NCI-H1092 (cell line): ENCODE results near the gene CLEC7A.
A peak's percentile ranks its signal among the peaks of the same experiment; 100 is the strongest.

Source experiments
- DNase-seq: peaks from one replicate; lab custom pipeline; 2025; lab: John Stamatoyannopoulos, UW

The CLEC7A gene

DNA sequence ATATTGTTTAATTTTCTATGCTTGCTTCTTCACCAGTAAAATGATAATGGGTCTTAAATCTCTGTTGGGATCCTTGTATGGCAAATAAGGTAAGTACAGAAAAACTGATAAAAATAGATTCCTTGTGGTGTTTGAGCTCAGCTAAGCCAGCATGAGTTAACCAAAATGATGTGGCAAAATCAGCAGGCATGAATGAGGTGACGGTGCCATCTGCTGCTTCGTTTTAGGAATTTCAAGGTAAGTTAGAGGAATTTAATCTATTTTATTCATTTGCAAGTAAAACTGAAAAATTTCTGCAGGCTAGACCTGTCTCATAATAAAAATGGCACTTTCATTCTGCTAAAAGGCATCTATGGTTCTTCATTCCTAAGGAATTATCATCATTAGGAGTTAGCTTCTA, 10.0 kb upstream of the CLEC7A start:
- no peak for DNase-seq

DNA sequence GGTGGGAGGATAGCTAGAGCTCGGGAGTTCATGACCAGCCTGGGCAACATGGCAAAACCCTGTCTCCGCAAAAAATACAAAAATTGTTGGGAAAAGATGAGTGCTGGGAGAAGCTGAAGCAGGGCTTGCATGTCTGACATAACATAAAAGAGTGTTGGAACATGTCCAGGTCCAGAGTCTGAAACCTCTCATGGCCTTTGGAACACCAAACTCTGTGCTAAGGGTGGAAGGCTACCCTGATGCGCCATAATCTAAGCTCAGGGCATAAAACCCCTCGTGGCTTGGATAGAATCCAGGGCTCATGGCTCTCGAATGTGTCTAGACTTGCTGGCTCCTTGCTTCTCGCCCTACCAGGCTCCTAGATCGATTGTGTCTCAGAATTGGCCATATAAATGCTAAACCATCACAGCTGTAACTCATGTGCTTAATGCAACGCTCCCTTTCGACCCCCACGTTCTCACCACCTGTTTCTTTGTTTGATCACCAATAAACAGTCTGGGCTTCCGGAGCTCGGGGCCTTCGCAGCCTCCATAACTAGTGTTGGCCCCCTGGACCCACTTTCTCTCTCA, 6.7 kb upstream of the CLEC7A start:
- peak; percentile 8 for DNase-seq

DNA sequence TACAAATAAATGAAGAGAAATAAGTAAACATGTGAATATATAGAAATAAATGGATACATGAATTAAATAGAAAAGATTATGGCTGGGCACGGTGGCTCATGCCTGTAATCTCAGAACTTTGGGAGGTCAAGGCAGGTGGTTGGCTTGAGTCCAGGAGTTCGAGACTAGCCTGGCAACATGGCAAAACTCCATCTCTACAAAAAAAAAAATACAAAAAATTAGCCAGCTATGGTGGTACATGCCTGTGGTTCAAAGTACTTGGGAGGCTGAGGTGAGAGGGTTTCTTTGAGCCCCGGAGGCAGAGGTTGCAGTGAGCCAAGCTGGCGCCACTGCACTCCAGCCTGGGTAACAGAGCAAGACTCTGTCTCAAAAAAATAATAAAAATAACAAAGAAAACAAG, 5.1 kb upstream of the CLEC7A start:
- DNase-seq = no peak

DNA sequence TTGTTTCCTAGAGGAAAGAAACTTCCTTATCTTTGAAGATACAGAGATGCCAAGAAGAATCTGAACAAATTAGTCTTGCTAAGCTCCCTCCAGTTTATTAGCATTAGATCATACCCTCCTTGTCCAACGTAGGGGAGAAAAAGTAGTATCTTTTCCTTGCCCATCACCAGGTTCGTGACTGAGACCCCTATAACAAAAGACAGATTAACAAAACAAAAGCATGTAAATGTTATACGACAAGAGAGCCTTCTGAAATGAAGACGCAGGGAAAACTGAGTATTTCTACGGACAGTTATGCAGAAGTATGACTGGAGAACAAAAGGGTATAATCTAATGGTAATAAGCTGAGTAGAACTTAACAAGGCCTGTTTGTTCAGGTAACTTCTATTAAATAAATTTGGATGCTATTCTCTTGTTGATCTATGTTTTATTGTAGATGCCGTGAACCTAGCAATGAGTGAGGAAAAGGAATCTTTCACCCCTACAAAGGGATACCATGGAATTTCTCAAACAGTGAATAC, 2.9 kb upstream of the CLEC7A start:
- DNase-seq = no peak

DNA sequence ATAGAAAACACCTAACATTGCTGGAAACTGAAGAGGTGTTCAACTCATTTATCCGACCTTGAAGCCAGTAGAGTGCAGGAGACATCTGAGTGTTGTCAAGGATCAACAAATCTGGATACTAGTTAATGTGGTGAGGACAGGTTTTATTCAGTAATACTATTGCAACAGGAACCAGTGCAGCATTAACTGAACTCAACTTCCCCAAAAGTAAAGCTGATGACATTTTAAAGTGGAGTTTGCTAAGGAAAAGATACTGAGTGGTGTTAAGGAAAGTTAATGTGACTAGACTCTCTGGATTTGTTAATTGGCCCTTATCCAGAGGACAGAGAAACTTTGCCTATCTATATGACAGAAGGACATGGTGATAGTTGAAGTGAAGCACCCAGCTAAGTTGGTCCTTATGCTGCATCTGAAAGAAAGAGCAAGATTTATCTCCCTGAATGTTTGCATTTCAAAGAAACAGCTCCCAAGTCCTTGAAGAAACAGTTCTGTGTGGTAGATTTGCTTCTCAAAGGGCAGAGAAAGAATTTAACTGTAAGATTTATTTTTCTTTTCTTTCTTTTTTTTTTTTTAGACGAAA, 1.2 kb upstream of the CLEC7A start:
- no peak for DNase-seq

DNA sequence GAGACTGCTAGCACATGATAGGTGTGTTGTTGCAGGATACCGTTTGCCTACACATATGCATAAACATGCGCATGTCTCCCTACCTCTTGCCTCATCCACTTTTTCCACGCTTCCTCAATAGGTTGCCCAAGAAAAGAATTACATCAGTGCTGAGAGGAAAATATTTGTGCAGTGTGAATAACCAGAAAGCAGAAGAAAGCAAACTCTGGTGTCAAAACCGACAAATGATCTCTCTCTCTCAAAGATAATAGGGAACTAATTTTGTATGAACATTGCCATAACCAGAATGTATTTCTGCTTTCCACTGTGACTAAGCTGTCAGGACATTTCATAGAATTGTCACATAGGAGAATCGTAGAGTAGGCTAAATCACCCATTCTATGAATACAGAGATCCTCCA, 1.3 kb downstream of the CLEC7A start:
- DNase-seq = no peak

DNA sequence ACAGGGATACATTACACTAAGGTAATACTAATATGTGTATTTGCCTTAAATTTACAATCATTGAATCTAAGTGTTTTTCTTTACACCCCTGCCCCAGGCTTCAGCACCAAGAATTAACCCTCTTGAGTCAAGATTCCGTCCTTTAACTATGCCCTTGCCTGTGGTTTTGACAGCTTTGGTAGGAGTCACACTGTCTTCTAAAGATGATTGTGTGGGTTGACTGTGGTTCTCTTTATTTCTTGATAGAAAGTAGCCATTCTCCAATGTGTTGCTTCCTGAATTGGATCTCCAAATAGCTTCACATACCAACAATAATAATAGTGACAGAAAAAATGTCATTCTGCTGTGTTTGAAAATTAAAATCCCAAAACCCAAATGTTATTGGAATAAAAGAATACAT, 3.6 kb downstream of the CLEC7A start:
- DNase-seq = no peak

DNA sequence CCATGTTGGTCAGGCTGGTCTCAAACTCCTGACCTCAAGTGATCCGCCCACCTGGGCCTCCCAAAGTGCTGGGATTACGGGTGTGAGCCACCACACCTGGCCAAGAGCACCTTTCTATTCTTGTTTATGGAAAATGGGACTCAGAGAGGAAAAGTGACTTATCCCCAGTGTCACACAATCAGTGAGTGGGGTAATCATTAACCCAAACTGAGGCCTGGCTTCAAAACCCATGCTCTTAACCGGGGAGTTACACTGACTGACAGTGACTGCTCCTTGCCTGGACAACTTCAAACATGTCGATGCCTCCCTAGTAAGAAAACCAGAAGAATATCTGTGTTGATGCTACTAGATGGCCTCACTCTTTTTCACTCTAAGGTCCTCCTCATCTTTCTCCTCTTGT, 7.3 kb downstream of the CLEC7A start:
- no peak for DNase-seq

DNA sequence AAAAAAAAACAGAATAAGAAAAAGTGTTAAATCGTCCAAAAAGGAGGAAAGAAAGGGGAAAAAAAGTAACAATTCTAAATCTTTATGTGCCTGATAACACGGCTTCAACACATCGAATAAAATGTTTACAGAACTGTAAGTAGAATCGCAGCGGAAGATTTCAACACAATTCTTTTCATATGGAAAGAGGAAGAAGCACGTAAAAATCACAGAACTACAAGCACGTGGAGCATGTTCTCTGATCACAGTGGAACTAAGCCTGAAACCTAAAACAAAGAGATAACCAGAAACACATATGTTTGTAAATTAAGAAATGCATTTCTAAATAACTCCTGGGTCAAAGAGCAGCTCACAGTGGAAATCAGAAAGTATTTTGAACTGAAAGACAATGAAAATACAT, 8.7 kb downstream of the CLEC7A start:
- no peak for DNase-seq

DNA sequence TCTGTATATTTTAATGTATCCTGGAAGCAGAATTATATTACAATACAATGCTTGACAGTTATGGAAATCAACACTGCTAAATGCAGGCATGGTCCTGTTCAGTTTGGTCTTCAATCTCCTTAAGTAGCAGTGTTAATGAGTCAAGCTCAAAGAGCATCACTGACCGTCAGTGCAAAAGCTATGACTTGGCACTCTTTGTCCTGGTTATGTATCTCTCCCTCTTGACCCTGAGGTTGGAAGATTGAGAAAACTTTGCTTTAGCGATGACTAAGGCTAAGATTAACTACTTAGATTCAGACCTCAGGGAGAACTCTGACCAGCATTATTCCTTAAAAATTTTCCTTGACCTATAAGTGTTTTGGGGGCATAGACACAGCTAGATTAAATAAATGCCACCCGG, 10.9 kb downstream of the CLEC7A start:
- DNase-seq = no peak

DNA sequence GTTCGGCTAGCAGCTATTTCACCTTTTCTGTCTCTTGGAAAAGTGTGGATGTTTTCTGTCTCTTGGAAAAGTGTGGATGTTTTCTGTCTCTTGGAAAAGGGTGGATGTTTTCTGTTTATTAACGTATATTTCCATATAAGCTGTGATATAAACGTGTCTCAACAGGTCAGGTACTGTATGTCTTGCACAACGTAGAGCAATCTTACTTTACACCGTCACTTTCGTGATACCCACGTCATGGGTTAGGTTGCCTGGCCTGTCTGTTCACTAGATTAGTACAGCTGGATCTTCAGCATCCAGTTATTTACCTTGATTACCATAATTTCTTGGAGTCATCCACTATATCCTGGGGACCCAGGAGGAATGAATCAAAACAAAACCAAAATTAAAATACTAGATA, 14.1 kb downstream of the CLEC7A start:
- no peak for DNase-seq

DNA sequence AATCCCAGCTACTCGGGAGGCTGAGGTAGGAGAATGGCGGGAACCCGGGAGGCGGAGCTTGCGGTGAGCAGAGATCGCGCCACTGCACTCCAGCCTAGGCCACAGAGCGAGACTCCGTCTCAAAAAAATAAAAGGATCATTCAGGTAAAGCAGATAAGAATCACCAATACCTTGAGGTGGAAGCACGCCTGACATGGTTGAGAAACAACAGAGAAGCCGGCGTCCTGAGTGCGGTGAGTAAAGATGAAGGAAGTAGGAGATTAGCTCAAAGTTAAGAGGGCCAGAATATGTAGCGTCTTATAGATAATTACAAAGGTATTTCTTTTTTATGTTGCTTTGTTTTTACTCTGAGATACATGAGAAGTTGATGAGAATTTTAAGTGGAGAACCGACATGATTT, 14.7 kb downstream of the CLEC7A start:
- no peak for DNase-seq

DNA sequence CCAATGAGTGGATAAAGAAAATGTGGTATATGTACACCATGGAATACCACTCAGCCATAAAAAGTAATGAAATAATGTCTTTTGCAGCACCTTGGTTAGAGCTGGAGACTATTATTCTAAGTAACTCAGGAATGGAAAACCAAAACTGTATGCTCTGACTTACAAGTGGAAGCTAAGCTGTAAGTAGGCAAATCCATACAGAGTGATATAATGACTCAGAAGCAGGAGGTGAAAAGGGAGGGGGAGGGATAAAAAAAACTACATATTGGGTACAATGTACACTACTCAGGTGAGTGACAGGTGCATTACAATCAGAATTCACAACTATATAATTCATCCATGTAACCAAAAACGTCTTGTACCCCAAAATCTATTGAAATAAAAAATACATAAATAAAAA, 16.1 kb downstream of the CLEC7A start:
- no peak for DNase-seq

DNA sequence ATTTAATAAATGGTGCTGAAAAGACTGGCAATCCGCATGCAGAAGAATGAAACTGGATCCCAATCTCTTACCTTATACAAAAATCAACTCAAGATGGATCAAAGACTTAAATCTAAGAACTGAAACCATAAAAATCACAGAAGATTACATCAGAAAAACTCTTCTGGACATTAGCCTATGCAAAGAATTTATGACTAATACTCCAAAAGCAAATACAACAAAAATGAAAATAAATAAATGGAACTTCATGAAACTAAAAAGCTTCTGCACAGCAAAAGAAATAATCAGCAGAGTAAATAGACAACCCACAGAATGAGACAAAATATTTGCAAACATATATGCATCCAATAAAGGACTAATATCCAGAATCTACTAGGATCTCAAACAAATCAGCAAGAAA, 16.9 kb downstream of the CLEC7A start:
- DNase-seq = no peak

DNA sequence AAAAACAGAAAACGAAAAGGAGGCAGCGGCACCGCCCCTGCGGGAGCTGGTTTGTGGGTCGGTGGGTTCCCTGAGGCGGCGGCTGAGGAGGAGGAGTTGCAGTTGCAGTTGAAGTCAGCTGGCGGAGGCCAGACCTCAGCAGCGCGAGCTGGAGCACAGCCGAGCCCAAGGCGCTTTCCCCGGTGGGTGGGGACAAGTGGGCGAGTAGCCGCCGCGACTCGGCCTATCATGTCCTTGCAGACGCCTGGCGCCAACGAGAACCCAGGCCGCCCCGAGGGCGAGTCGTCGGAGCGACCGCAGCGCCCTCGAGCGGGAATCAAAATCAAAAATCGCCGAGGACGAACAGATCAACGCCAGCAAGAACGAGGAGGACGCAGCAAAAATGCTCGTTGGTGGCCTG, 18.5 kb downstream of the CLEC7A start:
- no peak for DNase-seq

DNA sequence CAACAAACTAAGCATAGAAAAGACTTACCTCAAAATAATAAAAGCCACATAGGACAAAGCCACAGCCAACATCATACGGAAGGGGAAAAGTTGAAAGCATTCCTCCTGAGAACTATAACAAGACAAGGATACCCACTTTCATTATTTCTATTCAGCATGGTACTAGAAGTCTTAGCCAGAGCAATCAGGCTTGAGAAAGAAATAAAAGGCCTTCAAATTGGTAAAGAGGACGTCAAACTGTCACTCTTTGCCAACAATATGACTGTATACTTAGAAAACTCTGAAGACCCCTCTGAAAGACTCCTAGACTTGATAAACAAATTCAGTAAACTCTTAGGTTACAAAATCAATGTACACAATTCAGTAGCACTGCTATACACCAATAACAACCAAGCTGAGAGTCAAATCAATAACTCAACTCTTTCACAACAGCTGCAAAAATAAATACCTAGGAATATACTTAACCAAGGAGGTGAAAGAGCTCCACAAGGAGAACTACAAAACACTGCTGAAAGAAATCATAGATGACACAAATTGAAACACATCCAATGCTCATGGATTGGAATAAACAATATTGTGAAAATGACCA, 19.6 kb downstream of the CLEC7A start:
- DNase-seq = no peak

DNA sequence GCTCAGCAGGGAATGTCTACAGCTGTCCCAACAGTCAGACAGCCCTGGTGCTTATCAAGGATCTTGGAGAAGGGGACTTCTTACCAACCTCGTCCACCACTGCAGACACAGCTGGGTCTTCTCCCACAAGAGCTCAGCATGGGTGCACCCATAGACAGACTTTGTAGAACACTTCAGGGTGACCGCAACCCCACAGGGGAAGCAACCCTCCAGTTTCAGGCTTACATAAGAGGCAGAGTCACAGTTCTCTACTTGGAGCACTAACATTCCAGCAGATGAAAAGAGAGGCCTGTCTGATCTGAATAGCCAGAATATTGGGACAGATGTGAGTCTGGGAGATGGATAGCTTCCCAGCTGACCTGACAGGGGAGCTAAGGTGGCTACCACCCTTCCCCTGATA, 27.7 kb downstream of the CLEC7A start:
- DNase-seq = no peak

DNA sequence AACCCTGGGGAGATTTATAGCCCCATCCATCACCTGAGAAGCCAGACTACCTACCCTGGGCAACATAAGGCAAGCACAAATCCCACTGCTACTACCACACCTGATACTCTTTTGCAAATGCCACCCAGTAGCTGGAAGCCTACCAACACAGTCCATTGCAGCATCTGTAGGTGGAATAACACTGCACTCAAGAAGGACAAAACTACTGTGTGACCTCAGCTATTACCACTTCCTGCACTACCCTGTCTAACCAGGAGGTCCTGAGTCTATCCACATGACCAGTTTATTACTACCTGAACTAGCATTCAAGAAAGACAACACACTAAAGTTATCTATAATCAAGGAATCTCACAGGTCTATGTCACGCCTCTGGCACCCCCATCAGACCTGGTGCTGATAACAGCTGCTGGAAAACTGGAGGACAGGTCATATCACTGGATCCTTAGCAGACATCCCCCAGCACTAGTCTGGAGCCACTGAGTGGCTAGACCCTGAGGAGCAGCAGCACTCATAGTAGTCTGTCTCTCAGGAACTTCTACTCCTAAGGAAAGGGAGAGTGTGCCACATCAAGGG, 28.3 kb downstream of the CLEC7A start:
- DNase-seq = no peak

DNA sequence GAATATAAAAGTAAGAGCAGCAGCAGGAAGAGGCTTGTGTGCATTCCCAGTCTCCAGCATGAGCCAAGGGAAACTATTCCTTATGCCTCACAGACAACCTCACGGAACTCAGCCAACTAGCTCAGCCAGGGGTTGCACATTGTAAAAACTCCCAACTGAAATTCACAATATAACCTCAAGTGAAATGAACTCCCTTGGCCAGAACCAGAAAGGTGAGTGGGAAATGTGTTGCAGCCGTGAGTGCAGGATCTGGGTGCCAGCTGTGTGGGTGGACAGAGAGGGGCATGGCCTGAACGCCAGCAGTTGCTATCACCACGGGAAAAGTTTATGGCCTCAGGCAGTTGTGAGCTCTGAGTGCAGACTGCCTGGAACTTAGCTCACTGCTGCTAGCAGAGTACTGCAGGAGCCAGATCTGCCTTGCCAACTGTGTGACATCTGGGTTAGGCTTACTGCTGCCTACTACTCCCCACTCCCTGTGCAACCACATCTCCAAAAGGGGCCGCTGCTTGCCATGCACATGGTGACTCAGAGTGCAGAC, 28.9 kb downstream of the CLEC7A start:
- no peak for DNase-seq

DNA sequence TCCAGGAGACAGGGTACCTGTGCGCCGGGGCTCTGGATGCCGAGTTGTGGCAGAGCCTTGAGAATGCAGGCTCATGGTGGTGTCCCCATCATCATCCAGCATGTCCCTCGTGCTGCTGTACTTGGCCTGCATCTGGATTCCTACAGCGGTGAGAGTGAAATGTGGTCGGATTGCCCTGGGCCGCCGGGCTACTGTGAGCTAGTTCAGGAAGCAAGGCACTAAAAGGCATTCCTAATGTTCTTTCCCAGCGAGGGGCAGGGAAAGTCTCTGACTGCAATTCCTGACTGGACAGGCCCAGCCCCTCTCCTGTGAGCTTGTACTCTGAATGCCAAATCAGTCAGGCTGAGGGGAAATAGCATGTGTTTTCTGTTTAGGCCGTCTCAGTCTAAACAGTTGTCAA, 31.2 kb downstream of the CLEC7A start, which contains the start of gene CLEC1A:
CLEC1A (minus strand) TSS at position 195 of the 400 bp plus-strand sequence; CDS start at position 132, 63 bp downstream.
- no peak for DNase-seq

DNA sequence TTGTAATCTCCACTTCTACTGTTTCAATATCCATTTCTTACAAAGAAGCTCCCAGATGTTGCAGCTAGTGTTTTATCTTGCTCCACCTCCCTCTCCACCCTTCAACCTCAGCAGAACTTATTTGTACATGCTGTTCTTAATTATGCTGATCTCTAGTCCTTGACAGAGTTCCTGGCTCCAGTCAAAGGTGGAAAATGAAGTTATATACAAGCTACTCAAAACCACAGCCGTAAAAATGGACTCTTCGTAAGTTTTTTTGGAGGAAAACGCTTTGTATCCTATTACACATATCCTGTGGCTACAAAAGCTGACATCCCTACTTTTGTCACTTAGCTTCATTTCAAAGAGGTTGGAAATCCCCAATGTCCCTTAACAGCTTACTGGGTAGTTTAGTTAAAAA, 32.5 kb downstream of the CLEC7A start:
- no peak for DNase-seq

DNA sequence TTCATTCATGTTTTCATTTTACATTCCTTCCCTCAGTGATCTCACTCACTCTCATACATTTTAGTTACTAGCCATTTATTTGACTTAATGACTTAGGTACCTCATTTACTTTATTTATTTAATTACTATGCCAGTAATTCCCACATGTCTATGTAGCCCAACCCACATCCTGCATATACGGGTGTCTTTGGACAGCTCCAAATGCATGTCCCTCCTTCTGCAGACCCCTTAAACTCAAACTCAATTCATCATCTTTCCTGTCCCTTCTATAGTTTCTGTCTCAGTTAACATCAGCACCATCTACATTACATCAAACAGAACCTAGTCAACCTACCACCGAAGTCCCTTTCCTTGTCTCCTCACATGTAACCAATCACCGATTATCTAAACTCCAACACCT, 34.0 kb downstream of the CLEC7A start:
- no peak for DNase-seq
